ENCODE data around the gene CCDC187. TPM values are rescaled to one million over a fixed set of nuclear protein-coding genes. Genes with fewer than 3 reads are reported as not detected.

The CCDC187 gene
- total and polyA plus RNA-seq, 2 of the 4 experiments (the other 2 are of a cell fraction): not detected

GRCh38 chr9:136297766-136298735 lies 5.8 kb downstream of the CCDC187 start:
- Histone ChIP-seq H3K27ac (ENCODE audit: insufficient read depth, low read length) (no peak overlapping the region), H3K36me3 (ENCODE audit: control insufficient read depth, insufficient read depth, low read length) (no peaks in the 10 kb centered on the region), H3K4me1 (ENCODE audit: control insufficient read depth, insufficient read depth, low read length) (no peaks in the 10 kb centered on the region), H2BK120ac (ENCODE audit: low read depth, low read length) (no peak overlapping the region), H4K5ac (ENCODE audit: low read depth, low read length) (no peak overlapping the region), H3K9ac (ENCODE audit: low read depth, low read length) (no peak overlapping the region), H3K9me3 (ENCODE audit: control insufficient read depth, insufficient read depth, low read length) (no peaks in the 10 kb centered on the region; the same call in 1 of the 2 replicates), H2BK20ac (ENCODE audit: low read depth, low read length) (no peak overlapping the region), H4K20me1 (ENCODE audit: insufficient read depth, low read length) (no peaks in the 10 kb centered on the region), H4K91ac (ENCODE audit: insufficient read depth, low read depth, low read length) (no peak overlapping the region), H3K4ac (ENCODE audit: low read depth, low read length) (no peak overlapping the region), H2BK15ac (ENCODE audit: low read depth, low read length) (no peak overlapping the region), H2AK9ac (replicated peaks; ENCODE audit: low read depth, low read length, poor library complexity) (no peak overlapping the region), H2AFZ (replicated peaks; ENCODE audit: low read length, poor library complexity) (no peak overlapping the region), H2BK5ac (ENCODE audit: low read depth, low read length, poor library complexity, severe bottlenecking) (no peak overlapping the region), H3K23ac (ENCODE audit: low read depth, low read length) (no peak overlapping the region), H3K56ac (ENCODE audit: extremely low read depth, insufficient read depth, low read length) (no peak overlapping the region), H4K8ac (ENCODE audit: low read depth in 2 of 2, low read length in 2 of 2) (no peak overlapping the region), H3K9me1 (ENCODE audit: insufficient read depth, low read length) (no peaks in the 10 kb centered on the region), H3K79me1 (ENCODE audit: low read depth in 1 of 2, low read length in 2 of 2) (no peaks in the 10 kb centered on the region), H2AK5ac (ENCODE audit: low read depth, low read length) (no peak overlapping the region), H3K18ac (ENCODE audit: low read depth, low read length) (no peak overlapping the region), H3K27me3 (ENCODE audit: control insufficient read depth, insufficient read depth, low read length) (peaks cover 36% of the 10 kb centered on the region), H3K14ac (replicated peaks; ENCODE audit: low read depth, low read length) (no peak overlapping the region), H3K4me3 (ENCODE audit: insufficient read depth, low read depth, low read length) (no peak overlapping the region), H3K4me2 (ENCODE audit: low read depth, low read length) (no peak overlapping the region)
- ATAC-seq (ENCODE audit: low read depth) (no peak), DNase-seq (no peak)
- WGBS, 2 experiments (ENCODE audit: extremely low coverage in 2 of 2, insufficient read length in 1 of 2): 54% methylated on average over 9 of the region's 26 CpGs; no CpG with 5 or more reads in 1 of the 2 experiments
- no TSS peak for BruUV-seq (replicated peaks)
- POLR2A ChIA-PET (ENCODE audit: unreplicated experiment): no interaction called here
- in situ Hi-C loops (cut with MboI; ENCODE audit: low sequenced_read_pairs): no loop called here
- dilution Hi-C loops (cut with HindIII; ENCODE audit: low sequenced_read_pairs, unreplicated experiment): no loop called here
- intact Hi-C loops (cut with micrococcal nuclease): no loop called here
- no peak for TF ChIP-seq MAFK (IDR thresholded peaks at IDR 0.05; ENCODE audit: low read depth, low read length)
- TF ChIP-seq MXI1 (IDR thresholded peaks at IDR 0.05; ENCODE audit: borderline replicate concordance, low read depth, low read length): no peak
- no peak for TF ChIP-seq BHLHE40 (IDR thresholded peaks at IDR 0.05; ENCODE audit: low read depth, low read length)
- no peak for TF ChIP-seq SMC3 (IDR thresholded peaks at IDR 0.05; ENCODE audit: low read depth, low read length)
- TF ChIP-seq, protein P1, sequence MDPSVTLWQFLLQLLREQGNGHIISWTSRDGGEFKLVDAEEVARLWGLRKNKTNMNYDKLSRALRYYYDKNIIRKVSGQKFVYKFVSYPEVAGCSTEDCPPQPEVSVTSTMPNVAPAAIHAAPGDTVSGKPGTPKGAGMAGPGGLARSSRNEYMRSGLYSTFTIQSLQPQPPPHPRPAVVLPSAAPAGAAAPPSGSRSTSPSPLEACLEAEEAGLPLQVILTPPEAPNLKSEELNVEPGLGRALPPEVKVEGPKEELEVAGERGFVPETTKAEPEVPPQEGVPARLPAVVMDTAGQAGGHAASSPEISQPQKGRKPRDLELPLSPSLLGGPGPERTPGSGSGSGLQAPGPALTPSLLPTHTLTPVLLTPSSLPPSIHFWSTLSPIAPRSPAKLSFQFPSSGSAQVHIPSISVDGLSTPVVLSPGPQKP (IDR thresholded peaks at IDR 0.05; ENCODE audit: borderline replicate concordance, low read depth, low read length): no peak
- TF ChIP-seq, protein P2, sequence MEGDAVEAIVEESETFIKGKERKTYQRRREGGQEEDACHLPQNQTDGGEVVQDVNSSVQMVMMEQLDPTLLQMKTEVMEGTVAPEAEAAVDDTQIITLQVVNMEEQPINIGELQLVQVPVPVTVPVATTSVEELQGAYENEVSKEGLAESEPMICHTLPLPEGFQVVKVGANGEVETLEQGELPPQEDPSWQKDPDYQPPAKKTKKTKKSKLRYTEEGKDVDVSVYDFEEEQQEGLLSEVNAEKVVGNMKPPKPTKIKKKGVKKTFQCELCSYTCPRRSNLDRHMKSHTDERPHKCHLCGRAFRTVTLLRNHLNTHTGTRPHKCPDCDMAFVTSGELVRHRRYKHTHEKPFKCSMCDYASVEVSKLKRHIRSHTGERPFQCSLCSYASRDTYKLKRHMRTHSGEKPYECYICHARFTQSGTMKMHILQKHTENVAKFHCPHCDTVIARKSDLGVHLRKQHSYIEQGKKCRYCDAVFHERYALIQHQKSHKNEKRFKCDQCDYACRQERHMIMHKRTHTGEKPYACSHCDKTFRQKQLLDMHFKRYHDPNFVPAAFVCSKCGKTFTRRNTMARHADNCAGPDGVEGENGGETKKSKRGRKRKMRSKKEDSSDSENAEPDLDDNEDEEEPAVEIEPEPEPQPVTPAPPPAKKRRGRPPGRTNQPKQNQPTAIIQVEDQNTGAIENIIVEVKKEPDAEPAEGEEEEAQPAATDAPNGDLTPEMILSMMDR (conservative IDR thresholded peaks at IDR 0.05; ENCODE audit: low read depth, low read length): no peak
- no peak for TF ChIP-seq RAD21 (IDR thresholded peaks at IDR 0.05; ENCODE audit: low read length)
- TF ChIP-seq, protein P3, sequence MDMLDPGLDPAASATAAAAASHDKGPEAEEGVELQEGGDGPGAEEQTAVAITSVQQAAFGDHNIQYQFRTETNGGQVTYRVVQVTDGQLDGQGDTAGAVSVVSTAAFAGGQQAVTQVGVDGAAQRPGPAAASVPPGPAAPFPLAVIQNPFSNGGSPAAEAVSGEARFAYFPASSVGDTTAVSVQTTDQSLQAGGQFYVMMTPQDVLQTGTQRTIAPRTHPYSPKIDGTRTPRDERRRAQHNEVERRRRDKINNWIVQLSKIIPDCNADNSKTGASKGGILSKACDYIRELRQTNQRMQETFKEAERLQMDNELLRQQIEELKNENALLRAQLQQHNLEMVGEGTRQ (IDR thresholded peaks at IDR 0.05; ENCODE audit: low read depth, low read length): no peak
- TF ChIP-seq POLR2A (IDR thresholded peaks at IDR 0.05; ENCODE audit: low read depth, low read length): no peak
- TF ChIP-seq MAZ (IDR thresholded peaks at IDR 0.05; ENCODE audit: borderline replicate concordance, low read depth, low read length): no peak
- TF ChIP-seq FOS (IDR thresholded peaks at IDR 0.05; ENCODE audit: low read depth, low read length): no peak
- no peak for TF ChIP-seq RFX5 (IDR thresholded peaks at IDR 0.05; ENCODE audit: low read depth, low read length)
- CTCF ChIA-PET: no interaction called here
